H9 (cell line): ENCODE results near the gene RYR3. TPM values are rescaled to one million over a fixed set of nuclear protein-coding genes. Genes with fewer than 3 reads are reported as not detected.

ENCODE experiments used
- DNase-seq: peaks from one replicate; pipeline ENCODE4 v3.0.0-alpha.2; 2017
- H2AFZ ChIP-seq: one replicate; pipeline ENCODE4 v1.6.1; 2013; ENCODE audit warnings: mild to moderate bottlenecking, low read length, control low read depth, moderate library complexity
- H2AK5ac ChIP-seq: 2 replicates; pipeline ENCODE4 v1.6.1; 2013; ENCODE audit warnings: low read length, control low read depth, mixed read lengths; ENCODE audit not compliant: insufficient read length
- H2BK120ac ChIP-seq: one replicate; pipeline ENCODE4 v1.6.1; 2013; ENCODE audit warnings: low read depth, mild to moderate bottlenecking, low read length, control low read depth, inconsistent platforms; ENCODE audit not compliant: poor library complexity, severe bottlenecking
- H2BK12ac ChIP-seq: 2 replicates; pipeline ENCODE4 v1.6.1; 2013; ENCODE audit warnings: low read length, control low read depth, mixed read lengths, low read depth; ENCODE audit not compliant: insufficient read length
- H2BK15ac ChIP-seq: 2 replicates; pipeline ENCODE4 v1.6.1; 2013; ENCODE audit warnings: low read depth, low read length, control low read depth
- H2BK20ac ChIP-seq: one replicate; pipeline ENCODE4 v1.6.1; 2013; ENCODE audit warnings: low read depth, mild to moderate bottlenecking, low read length, control low read depth, inconsistent platforms; ENCODE audit not compliant: poor library complexity, severe bottlenecking
- H2BK5ac ChIP-seq: 2 replicates; pipeline ENCODE4 v1.6.1; 2013; ENCODE audit warnings: low read length, control low read depth, mixed read lengths; ENCODE audit not compliant: insufficient read length
- H3K14ac ChIP-seq: 2 replicates; pipeline ENCODE4 v1.6.1; 2013; ENCODE audit warnings: low read length, control low read depth; ENCODE audit not compliant: insufficient read depth
- H3K18ac ChIP-seq: 2 replicates; pipeline ENCODE4 v1.6.1; 2013; ENCODE audit warnings: low read depth, mild to moderate bottlenecking, mixed read lengths, low read length, control low read depth; ENCODE audit not compliant: insufficient read length
- H3K23ac ChIP-seq: 2 replicates; pipeline ENCODE4 v1.6.1; 2013; ENCODE audit warnings: low read length, control low read depth, mixed read lengths, low read depth; ENCODE audit not compliant: insufficient read length
- H3K23me2 ChIP-seq: 2 replicates; pipeline ENCODE4 v1.6.1; 2013; ENCODE audit warnings: low read depth, mild to moderate bottlenecking, mixed read lengths, low read length, control low read depth; ENCODE audit not compliant: insufficient read length, poor library complexity, severe bottlenecking
- H3K27ac ChIP-seq: 2 replicates; pipeline ENCODE4 v1.5.1; 2013; ENCODE audit warnings: low read length, control low read depth, mixed read lengths, low read depth; ENCODE audit not compliant: insufficient read length
- H3K27me3 ChIP-seq: 2 replicates; pipeline ENCODE4 v1.6.1; 2013; ENCODE audit warnings: low read length, control low read depth, inconsistent platforms; ENCODE audit not compliant: insufficient read depth
- H3K4ac ChIP-seq: 2 replicates; pipeline ENCODE4 v1.6.1; 2013; ENCODE audit warnings: low read depth, mild to moderate bottlenecking, control low read depth, inconsistent platforms, low read length, moderate library complexity
- H3K4me1 ChIP-seq: 2 replicates; pipeline ENCODE4 v1.6.1; 2013; ENCODE audit warnings: low read length, control low read depth, inconsistent platforms; ENCODE audit not compliant: insufficient read depth
- H3K4me2 ChIP-seq: 2 replicates; pipeline ENCODE4 v1.6.1; 2013; ENCODE audit warnings: low read length, control low read depth, mixed read lengths; ENCODE audit not compliant: insufficient read length, insufficient read depth
- H3K56ac ChIP-seq: 2 replicates; pipeline ENCODE4 v1.6.1; 2013; ENCODE audit warnings: low read depth, mild to moderate bottlenecking, mixed read lengths, low read length, control low read depth; ENCODE audit not compliant: insufficient read length
- H3K79me1 ChIP-seq: 2 replicates; pipeline ENCODE4 v1.6.1; 2013; ENCODE audit warnings: low read depth, mild to moderate bottlenecking, moderate library complexity, low read length, control low read depth, inconsistent platforms; ENCODE audit not compliant: insufficient read depth, poor library complexity, severe bottlenecking
- H3K79me2 ChIP-seq: 2 replicates; pipeline ENCODE4 v1.6.1; 2013; ENCODE audit warnings: low read length, control low read depth, inconsistent platforms; ENCODE audit not compliant: insufficient read depth
- H3K9ac ChIP-seq: 2 replicates; pipeline ENCODE4 v1.6.1; 2013; ENCODE audit warnings: low read length, control low read depth, mixed read lengths; ENCODE audit not compliant: insufficient read length; ENCODE audit errors: extremely low read depth
- H3K9me3 ChIP-seq: one replicate; pipeline ENCODE4 v1.6.1; 2013; ENCODE audit warnings: low read depth, low read length, inconsistent platforms; ENCODE audit not compliant: control insufficient read depth
- H3T11ph ChIP-seq: one replicate; pipeline ENCODE4 v1.6.1; 2013; ENCODE audit warnings: mild to moderate bottlenecking, low read length, control low read depth, inconsistent platforms
- H4K20me1 ChIP-seq: one replicate; pipeline ENCODE4 v1.6.1; 2013; ENCODE audit not compliant: control insufficient read depth, insufficient read length, insufficient read depth
- H4K5ac ChIP-seq: 2 replicates; pipeline ENCODE4 v1.6.1; 2013; ENCODE audit warnings: low read depth, mild to moderate bottlenecking, mixed read lengths, low read length, control low read depth; ENCODE audit not compliant: insufficient read length
- H4K8ac ChIP-seq: replicated peaks from 2 replicates; pipeline ENCODE4 v1.6.1; 2013; ENCODE audit warnings: low read length, control low read depth, mixed read lengths, low read depth; ENCODE audit not compliant: insufficient read length
- H4K91ac ChIP-seq: 2 replicates; pipeline ENCODE4 v1.6.1; 2013; ENCODE audit warnings: low read depth, mild to moderate bottlenecking, moderate library complexity, mixed read lengths, low read length, control low read depth; ENCODE audit not compliant: insufficient read length
- H3K27ac Mint-ChIP-seq, 3 experiments: 2 replicates in 2 of 3; 3 replicates in 1 of 3; pipeline ENCODE4 v1.8.0; 2020 to 2021; ENCODE audit warnings: mixed read lengths in 3 of 3, mild to moderate bottlenecking in 1 of 3, moderate library complexity in 1 of 3
- H3K27me3 Mint-ChIP-seq: 2 replicates; pipeline ENCODE4 v1.8.0; 2021; ENCODE audit warnings: low read depth, mild to moderate bottlenecking, moderate library complexity, mixed read lengths
- H3K36me3 Mint-ChIP-seq, 3 experiments: 2 replicates in 2 of 3; 3 replicates in 1 of 3; pipeline ENCODE4 v1.8.0; 2020 to 2021; ENCODE audit warnings: low read depth in 3 of 3, mixed read lengths in 3 of 3; ENCODE audit not compliant: insufficient read depth in 1 of 3
- H3K4me1 Mint-ChIP-seq, 2 experiments: 2 replicates each; pipeline ENCODE4 v1.8.0; 2020; ENCODE audit warnings: mixed read lengths in 2 of 2
- H3K4me3 Mint-ChIP-seq, 2 experiments: 2 replicates in 1 of 2; 3 replicates in 1 of 2; pipeline ENCODE4 v1.8.0; 2020 to 2021; ENCODE audit warnings: mild to moderate bottlenecking in 2 of 2, mixed read lengths in 2 of 2, moderate library complexity in 1 of 2
- H3K9me3 Mint-ChIP-seq, 2 experiments: 2 replicates in 1 of 2; 3 replicates in 1 of 2; pipeline ENCODE4 v1.8.0; 2020; ENCODE audit warnings: mild to moderate bottlenecking in 2 of 2, mixed read lengths in 2 of 2, moderate library complexity in 1 of 2
- CTCF ChIP-seq: fragments of 200-600 bp; sonication (generic); conservative IDR thresholded peaks from 3 replicates; pipeline ENCODE4 v1.8.0; 2021; ENCODE audit warnings: antibody characterized with exemption, mild to moderate bottlenecking
- WGBS: extraction: QIAGEN DNeasy Blood & Tissue Kit; methylation state at CpG from one replicate; pipeline ENCODE4 v1.1.7; 2013; ENCODE audit warnings: missing lambda C conversion rate, low lambda C conversion rate, mixed read lengths; ENCODE audit not compliant: insufficient read length; ENCODE audit errors: extremely low coverage; 5-methylcytosine and 5-hydroxymethylcytosine counted together
- total RNA-seq: library from RNA; stranded (reverse); gene quantifications from 2 replicates; pipeline ENCODE4 v1.2.1, GENCODE V29; 2021

RYR3 gene
- total RNA-seq, 1 experiment from 2014 or later = 0.85 TPM

DNA sequence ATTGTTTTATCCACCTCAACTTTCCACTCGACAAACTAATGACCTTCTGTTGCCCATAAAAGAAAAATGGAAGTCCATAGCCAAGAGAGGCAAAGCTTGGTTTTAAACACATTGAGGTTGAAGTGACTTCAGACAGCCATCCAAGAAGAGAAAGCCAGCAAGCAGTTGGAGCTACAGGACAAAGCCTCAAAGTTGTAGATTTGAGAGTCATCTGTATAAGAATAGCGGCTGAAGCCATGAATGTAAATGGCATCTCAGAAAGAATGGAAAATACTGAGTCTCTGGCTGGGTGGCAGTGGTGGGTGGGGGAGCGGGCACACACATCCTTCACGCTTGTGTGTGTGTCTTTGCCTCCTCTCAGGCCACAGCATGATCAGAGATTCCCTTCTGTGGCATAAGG, 533.4 kb downstream of the RYR3 start:
- Mint-ChIP-seq H3K9me3 (no peaks in the 10 kb centered on the region), H3K4me3 (peak overlapping the region in 1 of 2 experiments; percentile 3; a peak in 1 of 5 replicates), H3K27ac (peak overlapping the region; percentile 64 to 91 (median 76); a peak in 4 of 7 replicates), H3K27me3 (no peaks in the 10 kb centered on the region; the same call in 1 of the 2 replicates), H3K4me1 (peaks cover 40 to 51% of the 10 kb centered on the region in 2 experiments), H3K36me3 (peaks cover 0 to 2% (median 0%) of the 10 kb centered on the region in 3 experiments; a peak in 2 of 7 replicates)
- no peak overlapping the region for H3K14ac ChIP-seq
- H3K27ac ChIP-seq = no peak overlapping the region
- no CpG with 5 or more reads among the region's 4 CpGs for WGBS
- no peaks in the 10 kb centered on the region for H3K9me3 ChIP-seq
- no peak overlapping the region for H3K23ac ChIP-seq
- H2AK5ac ChIP-seq = no peak overlapping the region
- no peak overlapping the region for H2BK120ac ChIP-seq
- H2BK15ac ChIP-seq = no peak overlapping the region
- no peak overlapping the region for H2BK12ac ChIP-seq
- no peaks in the 10 kb centered on the region for H3K79me2 ChIP-seq
- no peaks in the 10 kb centered on the region for H3K23me2 ChIP-seq
- no peaks in the 10 kb centered on the region for H3K27me3 ChIP-seq
- DNase-seq = peak; percentile 33
- H2BK5ac ChIP-seq = no peak overlapping the region
- H3K4ac ChIP-seq = no peak overlapping the region
- no peak for TF ChIP-seq CTCF
- no peak overlapping the region for H2BK20ac ChIP-seq
- no peaks in the 10 kb centered on the region for H4K20me1 ChIP-seq
- no peak overlapping the region for H4K91ac ChIP-seq
- no peak overlapping the region for H4K5ac ChIP-seq
- H3K79me1 ChIP-seq = no peaks in the 10 kb centered on the region
- H3K18ac ChIP-seq = no peak overlapping the region
- H2AFZ ChIP-seq = no peak overlapping the region
- H3T11ph ChIP-seq = no peak overlapping the region
- H3K9ac ChIP-seq = no peak overlapping the region
- H3K4me1 ChIP-seq = peaks cover 10% of the 10 kb centered on the region
- no peak overlapping the region for H3K4me2 ChIP-seq
- no peak overlapping the region for H4K8ac ChIP-seq
- H3K56ac ChIP-seq = no peak overlapping the region
